ENCODE results near the gene SPIN1.

- TF ChIP-seq CTCF (IDR thresholded peaks at IDR 0.05) (no peak), POLR2AphosphoS5 (IDR thresholded peaks at IDR 0.05; ENCODE audit: low read depth, low read length) (no peak)
These were observed 32.0 kb downstream of the SPIN1 start for GRCh38 chr9:88420227-88420626.
